Retinal pigment epithelial cell (primary cell): ENCODE data around the gene ROCK1.

Source experiments
- DNase-seq: peaks from one replicate; pipeline ENCODE4 v3.0.0-alpha.2; 2010; ENCODE audit warnings: low read depth
- H3K4me3 ChIP-seq: 2 replicates; pipeline ENCODE4 v1.5.1; 2011; ENCODE audit warnings: mild to moderate bottlenecking, low read length, control low read depth, moderate library complexity
- TF ChIP-seq, protein P1 (sequence below): conservative IDR thresholded peaks from 2 replicates; pipeline ENCODE4 v1.5.1; 2011; ENCODE audit warnings: low read depth, low read length, control low read depth, inconsistent platforms

ROCK1 gene

DNA sequence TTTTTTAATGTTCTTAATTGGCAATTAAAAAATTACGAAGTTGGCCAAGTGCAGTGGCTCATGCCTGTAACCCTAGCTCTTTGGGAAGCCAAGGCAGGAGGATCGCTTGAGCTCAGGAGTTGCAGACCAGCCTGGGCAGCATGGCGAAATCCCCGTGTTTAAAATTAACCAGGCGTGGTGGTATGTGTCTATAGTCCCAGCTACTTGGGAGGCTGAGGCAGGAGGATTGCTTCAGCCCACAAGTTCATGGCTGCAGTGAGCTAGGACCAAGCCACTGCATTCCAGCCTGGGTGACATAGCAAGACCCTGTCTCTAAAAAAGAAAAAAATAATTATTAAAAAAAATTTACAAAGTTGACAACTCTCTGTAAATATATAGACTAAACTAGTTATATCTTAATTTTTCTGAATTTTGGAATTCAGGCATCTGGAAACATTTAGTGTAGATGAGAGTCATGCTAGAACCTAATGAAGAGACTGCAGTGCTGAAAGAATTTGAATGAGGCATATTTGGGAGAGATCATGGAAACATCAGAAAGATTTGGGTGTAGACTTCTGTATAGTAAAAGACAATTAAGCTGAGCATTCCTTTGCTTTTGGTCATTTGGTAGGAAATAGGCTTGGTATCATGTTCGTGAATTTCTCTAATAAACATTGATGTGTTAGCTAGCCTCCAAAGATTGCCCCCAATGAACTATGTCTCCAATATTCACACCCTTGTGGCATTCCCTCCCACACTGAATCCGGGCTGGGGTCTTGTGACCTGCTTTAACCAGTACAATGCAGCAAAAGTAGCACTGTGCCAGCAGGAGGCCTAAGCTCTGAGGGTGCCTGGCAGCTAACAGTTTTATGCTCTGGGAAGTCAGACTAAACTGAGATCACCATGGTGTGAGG is 4.2 kb upstream of the ROCK1 start:
- H3K4me3 ChIP-seq, result no peak overlapping the region
- DNase-seq, result no peak
- TF ChIP-seq, protein P1, sequence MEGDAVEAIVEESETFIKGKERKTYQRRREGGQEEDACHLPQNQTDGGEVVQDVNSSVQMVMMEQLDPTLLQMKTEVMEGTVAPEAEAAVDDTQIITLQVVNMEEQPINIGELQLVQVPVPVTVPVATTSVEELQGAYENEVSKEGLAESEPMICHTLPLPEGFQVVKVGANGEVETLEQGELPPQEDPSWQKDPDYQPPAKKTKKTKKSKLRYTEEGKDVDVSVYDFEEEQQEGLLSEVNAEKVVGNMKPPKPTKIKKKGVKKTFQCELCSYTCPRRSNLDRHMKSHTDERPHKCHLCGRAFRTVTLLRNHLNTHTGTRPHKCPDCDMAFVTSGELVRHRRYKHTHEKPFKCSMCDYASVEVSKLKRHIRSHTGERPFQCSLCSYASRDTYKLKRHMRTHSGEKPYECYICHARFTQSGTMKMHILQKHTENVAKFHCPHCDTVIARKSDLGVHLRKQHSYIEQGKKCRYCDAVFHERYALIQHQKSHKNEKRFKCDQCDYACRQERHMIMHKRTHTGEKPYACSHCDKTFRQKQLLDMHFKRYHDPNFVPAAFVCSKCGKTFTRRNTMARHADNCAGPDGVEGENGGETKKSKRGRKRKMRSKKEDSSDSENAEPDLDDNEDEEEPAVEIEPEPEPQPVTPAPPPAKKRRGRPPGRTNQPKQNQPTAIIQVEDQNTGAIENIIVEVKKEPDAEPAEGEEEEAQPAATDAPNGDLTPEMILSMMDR, result peak; percentile 20

DNA sequence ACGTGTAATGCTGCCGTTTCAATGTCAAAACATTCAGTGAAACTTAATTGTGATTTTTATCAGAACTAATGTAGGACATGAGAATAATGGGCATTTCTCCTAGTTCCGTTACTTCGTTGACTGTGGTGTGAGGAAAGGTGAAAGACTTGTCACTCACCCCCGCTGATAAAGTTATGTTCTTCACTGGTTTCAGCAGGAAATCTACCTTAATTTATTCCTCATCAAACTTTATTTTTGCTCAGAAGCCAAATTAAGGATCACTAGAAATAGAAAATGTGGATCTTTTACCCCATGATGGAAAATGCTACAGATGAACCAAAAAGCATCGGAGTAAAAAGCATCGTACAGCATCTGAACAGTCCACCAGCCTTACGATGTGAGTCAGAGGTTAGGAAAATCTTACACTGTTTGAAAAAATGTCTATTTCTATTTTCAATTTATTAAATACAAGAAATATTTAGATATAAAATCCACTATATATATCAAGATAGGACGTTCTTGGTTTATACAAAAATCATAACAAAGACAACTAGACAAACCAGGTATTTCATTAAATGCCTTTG is 1.0 kb upstream of the ROCK1 start:
- TF ChIP-seq, protein P1, result no peak
- H3K4me3 ChIP-seq, result peak overlapping the region; percentile 84
- DNase-seq, result no peak

DNA sequence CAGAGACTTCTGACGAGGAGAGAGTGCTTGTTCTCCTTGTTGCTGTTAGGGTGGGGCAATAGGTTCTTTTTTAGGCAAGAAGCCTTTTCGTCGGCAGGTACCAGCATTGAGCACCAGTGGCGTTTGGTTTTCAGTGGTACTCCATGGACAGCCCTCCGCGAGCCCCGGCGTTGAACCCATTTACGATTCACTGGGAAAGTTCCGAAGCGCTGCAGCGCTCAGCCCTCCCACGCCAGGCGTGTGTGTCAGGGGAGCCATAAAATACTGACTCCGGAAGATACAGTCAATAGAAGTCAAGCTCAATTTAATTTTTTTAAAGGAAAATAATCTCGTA is 494 bp upstream of the ROCK1 start:
- H3K4me3 ChIP-seq, result peak overlapping the region; percentile 84
- no peak for DNase-seq
- TF ChIP-seq, protein P1, result no peak

DNA sequence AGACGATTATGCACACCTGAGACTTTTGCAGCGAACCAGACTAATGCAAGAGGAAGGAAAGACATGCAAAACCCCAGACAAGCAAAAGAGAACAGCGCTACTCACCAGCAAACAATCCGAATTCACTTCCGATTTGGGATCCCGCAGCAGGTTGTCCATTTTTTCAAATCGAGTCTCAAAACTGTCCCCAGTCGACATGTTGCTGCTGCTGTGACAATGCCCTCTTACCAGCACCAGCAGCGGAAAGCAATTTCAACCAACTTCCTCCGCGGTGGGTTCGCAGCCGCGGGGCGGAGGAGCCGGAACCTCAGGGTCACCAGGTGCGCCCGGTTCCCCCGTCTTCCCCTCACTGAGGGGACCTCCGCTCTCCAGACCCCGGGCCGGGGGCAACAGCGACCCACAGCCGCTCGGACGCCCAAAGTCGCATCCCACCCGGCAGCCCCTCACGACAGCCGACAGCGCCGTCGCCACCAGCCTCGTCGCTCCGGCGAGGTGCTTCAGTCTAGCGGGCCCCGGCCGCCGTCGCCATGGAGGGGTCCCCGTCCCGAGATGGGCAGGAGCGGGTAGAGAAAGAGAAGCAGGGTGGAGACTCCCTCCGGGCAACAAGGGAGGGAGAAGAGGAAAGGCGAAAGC is 784 bp downstream of the ROCK1 start:
- TF ChIP-seq, protein P1, result no peak
- DNase-seq, result no peak
- peak overlapping the region; percentile 77 for H3K4me3 ChIP-seq

DNA sequence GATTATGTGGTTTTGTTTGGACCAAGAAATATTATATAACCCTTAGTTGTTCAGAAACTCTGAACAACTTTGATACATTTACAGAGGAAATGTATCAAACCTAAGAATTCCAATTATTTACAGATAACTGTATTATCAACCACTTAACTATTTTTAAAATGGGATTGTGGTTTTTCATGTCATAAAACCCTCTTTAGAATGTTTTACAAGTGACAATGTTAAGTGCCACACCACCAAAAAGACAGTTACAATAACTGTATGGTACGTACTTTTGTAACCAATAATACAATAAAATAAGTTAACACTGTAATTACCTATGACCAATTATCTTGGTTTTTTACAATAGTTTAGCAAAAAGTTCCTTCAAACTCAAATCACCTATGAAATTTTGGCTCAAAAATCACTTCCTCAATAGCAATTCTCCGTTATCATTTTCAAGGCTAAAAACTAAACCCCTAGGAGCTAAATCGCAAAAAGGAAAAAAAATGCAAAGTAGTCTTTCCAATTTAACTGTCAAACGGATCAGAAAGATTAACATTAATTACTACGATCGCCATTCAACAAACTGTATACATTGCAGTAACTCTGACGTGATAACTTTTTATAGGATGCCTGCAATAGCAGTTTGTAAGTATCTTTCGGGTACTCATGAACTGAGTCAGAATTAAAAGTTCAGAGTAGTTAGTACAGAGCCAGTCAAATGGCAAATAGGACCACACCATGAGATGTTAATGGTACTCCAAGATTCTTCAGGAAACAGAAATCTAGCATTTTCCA is 1.5 kb downstream of the ROCK1 start:
- TF ChIP-seq, protein P1, result no peak
- no peak for DNase-seq
- H3K4me3 ChIP-seq, result peak overlapping the region; percentile 77

DNA sequence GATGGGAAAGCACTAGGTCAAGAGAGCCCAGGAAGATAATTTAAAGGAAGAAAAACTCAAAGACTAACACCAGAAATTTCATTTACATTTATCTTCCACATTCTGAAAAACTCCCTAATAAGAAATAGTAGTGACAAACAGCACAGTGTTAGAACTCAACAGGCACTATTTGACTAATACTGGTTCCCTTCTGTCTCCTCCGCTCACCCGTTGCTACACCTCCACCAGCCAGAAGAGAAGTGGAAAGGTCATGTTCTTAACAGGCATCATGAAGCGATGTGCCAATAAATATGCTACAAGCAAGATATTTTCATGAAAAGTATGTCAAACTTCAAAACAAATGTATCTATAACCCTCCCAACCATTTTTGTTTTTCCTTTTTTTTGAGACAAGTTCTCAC is 5.7 kb downstream of the ROCK1 start:
- no peak overlapping the region for H3K4me3 ChIP-seq
- no peak for DNase-seq
- TF ChIP-seq, protein P1, result no peak
